Urothelium cell line (cell line): ENCODE measurements around the gene UCKL1.
"Not testable (repeated sequence)": the region's sequence is repeated elsewhere in the genome, so short reads cannot be mapped to it uniquely, and the experiment has no call there.

Experiments
- DNase-seq: peaks from one replicate; pipeline ENCODE4 v3.0.0; 2011; ENCODE audit warnings: low spot score, mixed read lengths
- FAIRE-seq: peaks from 2 replicates; lab custom pipeline; 2011; peaks lifted over from hg19 to GRCh38; lab: Jason Lieb, UNC

Gene UCKL1

DNA sequence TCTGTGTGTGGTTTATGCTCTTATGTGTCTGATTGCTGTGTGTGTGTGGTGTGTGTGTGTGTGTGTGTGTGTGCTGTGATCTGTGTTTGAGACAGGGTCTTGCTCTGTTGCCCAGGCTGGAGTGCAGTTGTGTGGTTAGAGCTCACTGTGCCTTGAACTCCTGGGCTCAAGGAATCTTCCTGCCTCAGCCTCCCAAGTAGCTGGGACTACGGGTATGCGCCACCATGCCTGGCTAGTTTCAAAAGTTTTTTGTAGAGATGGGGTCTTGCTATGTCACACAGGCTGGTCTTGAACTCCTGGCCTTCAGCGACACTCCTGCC is 16.9 kb upstream of the UCKL1 start:
- no peak for FAIRE-seq
- DNase-seq: no peak

DNA sequence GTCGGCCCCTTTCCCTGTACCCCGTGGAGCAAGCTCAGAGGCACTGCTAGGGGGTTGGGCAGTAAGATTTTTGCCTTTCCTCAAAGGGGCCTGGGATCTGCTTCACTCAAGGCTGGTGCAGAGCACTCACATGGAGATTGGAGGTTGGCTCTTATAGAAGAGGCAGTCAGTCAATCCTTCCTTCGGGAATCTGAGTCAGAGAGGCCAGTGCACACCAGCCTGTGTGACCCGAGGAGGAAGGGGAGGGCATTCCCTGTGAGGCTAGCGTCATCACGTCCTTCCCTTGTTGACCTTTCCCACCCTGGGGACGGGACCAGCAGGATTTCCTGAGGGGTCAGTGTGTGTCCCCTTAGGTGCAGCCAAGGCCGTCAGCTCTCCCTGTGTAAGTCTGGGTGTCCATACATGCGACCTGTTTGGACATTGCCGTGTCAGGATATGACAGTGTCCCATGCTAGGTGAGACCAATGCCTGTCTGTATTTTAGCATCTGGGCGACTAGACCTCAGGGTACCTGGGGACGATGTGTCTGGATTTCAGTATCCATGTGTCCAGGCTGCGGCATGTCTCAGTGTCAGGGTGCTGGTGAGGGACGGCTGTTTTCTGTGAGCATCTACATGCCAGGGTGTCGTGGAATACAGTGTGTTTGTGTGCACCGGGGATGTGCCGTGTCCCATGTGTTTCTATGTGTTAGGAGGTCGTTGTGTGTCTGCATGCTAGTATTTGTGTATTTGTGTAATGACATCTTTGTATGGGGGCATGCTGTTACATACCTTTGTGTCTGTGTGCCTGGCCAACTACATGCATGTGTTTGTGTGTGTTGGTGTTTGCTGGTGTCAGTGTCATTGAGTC is 16.3 kb upstream of the UCKL1 start:
- FAIRE-seq: no peak
- no peak for DNase-seq

GRCh38 chr20:63971960-63972311 is 15.7 kb upstream of the UCKL1 start:
- not testable (repeated sequence) for DNase-seq

GRCh38 chr20:63970714-63971431 is 14.7 kb upstream of the UCKL1 start:
- FAIRE-seq (no peak), DNase-seq (no peak)

More at GRCh38 chr20:63971960-63972311, 15.7 kb upstream of the UCKL1 start:
- FAIRE-seq: not testable (repeated sequence)

DNA sequence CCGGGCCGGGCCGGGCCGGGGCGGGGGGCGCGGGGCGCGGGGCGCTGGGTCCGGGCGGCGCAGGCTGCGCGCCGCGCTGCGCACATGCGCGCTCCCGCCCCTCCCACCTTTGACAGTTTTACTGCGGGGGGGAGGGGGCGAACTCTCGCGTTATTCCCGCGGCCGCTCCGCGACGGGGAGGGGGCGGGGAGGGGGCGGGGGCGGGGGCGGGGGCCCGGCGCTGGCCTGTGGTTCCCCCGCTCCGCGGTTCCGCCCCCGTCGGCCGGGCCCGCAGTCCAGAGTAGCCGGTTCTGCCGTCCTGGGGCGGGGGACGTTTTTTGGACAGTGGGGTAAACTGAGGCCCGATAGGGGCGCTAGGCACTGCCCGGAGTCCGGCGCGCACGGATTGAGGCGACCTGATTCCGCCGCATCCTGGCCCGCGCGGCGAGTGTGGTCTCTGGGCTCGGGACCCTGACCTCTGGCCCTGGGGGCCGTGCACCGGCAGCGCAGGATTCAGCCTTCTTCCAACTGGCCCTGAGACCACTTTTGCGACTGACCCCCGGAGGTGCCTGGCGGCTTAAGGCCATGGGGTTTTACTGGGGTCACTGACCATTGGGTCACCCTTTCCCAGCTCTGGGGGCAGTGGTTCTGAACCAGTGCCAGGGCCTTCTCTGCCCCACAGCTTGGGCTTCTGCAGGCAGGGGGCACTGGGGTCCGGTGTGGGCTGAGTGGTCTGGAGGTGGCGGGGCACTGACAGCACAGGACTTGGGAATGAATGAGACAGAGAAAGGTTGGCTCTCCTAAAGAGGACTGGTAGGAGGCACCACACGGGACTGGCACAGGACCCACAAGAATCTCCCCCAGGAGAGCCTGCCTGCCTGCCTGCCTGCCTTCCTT is 13.9 kb upstream of the UCKL1 start, which contains the start of gene ZNF512B:
Gene ZNF512B, minus strand, starts transcription at position 93 of the 876 bp plus-strand sequence. CDS start 1,980 bp downstream, outside the sequence.
- DNase-seq: peak; percentile 83
- no peak for FAIRE-seq

DNA sequence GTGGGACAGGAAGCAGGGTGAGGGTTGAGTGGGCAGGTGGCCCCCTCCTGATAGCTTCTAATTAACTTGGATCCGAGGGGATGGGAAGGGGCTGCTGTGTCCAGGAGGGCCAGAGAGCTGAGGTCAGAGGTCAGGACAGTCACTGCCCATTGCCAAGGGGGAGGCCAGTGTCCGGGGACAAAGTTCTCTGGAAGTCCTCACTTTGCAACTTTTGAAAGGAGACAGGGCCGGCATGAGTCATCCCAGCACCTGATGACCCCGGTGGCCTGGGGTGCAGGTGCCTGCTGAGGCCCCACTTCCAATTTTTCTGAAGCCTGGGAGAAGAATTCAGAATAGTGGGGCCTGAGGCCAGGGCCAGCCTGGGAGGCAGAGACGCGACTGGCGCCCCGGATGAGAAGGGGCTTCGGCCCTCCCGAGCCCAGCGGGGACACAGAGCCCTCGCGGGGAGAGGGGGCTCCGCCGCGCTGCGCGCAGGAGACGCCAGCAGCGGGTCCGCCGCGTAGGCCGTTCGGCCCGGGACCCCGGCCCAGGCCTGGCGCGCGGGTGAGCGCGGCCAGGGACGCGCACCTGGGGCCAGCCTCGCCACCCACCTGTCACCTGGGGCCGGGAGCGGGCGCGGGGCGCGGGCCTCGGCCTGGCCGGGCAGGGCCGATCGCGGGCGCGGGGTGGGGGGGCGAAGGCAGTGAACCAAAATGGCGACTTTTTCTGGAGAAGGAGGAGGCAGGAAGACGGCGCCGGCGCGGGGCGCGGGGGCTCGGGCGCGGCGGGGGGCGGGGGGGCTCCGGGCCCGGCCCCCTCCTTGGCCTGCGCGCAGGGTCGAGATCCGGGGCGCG is 12.9 kb upstream of the UCKL1 start:
- no peak for FAIRE-seq
- no peak for DNase-seq

DNA sequence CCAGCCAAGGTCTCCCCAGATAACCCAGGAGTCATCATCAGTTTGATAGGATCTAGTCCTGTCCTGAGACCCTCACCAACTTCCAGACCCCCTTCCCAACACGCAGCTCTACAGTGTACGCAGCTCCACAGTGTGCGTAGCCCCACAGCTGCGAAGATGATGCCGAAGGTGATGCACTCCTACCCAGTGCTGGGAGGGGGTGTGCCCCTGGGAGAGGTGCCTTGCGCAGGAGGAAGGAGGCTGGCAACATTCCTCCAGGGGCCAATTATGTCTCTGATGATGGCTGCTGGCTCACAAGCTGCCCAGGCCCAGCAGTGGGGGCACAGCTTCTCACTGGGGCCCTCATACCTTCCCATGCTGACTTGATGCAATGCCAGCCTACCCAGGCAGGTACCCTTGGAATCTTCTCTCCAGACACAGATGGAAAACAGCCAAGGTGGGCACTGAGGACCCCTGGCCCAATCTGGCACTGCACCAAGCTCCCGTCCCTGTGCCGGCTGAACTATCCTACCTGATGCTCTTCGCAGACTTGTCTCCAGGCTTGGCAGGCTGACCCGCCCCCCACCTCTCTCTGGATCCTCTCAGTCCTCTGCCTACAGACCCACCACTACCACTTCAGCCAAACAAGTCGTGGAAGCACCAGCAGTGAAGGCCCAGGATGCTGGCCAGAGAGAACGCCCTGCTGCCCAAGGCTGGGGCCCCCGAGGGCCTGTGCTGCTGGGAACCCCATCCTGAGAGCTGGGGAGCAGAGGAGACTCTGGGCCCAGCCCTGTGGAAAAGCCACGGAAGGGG is 12.1 kb upstream of the UCKL1 start:
- FAIRE-seq: no peak

GRCh38 chr20:63967330-63968135 is 11.3 kb upstream of the UCKL1 start:
- no peak for FAIRE-seq
- no peak for DNase-seq

More for the DNA sequence above, 12.1 kb upstream of the UCKL1 start:
- no peak for DNase-seq

DNA sequence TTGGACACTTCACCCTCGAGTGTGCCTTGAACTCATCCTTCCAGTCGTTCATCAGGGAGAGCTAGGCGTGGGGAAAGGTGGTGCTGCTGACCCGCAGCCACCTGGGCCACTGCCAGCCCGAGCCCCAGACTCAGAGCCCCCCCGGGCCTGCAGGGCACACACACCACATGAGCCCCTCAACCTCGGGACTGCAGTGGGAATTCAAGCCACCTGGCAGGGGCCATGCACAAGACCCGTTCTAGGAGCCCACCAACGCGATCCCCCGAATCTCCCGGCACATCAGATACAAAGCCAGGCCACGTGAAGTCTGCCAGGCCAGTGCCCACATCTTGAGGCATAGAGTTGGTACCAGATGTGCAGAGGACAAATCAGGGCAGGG is 10.7 kb upstream of the UCKL1 start:
- DNase-seq (no peak), FAIRE-seq (no peak)

GRCh38 chr20:63966172-63966943 is 10.1 kb upstream of the UCKL1 start:
- DNase-seq (no peak), FAIRE-seq (no peak)

DNA sequence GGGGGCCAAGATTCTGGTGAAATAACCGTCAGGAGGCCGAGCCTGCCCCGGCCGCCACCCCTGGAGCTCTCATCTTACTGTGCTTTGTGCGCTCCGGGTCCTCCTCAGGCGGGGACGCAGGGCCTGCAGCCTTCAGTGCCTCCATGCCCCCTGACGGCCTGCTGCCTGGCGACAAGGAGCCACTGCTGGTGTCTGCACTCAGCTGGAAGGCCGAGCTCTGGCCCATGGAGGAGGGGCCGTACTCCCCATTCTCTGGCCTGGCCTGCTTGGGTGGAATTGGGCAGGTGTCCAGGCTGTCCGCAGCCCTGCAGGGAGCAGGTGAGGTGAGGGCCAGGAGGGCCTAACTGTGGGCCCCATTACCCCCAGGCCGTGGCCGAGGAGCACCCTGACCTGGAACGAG is 8.2 kb upstream of the UCKL1 start:
- no peak for DNase-seq
- FAIRE-seq: no peak

GRCh38 chr20:63963784-63964301 is 7.6 kb upstream of the UCKL1 start:
- no peak for FAIRE-seq
- no peak for DNase-seq

DNA sequence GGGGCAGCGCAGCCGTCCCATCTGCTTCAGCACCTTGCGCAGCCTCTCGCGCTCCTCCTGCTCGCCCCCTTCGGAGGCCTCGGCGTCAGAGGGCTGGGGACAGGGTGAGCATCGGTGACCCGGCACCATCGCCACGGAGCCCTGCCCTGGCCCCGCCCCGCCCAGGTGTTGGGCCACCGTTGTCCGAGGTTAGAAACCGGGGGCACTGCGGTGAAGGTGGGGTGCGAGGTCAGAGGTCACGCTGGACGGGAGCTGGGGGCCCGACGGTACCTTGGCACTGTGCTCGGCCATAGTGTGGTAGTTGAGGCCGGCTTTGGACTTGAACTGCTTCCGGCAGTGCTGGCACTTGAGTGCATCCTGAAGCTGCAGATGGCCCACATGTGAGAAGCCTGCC is 7.1 kb upstream of the UCKL1 start:
- FAIRE-seq: no peak
- no peak for DNase-seq

GRCh38 chr20:63962426-63963347 is 6.5 kb upstream of the UCKL1 start:
- FAIRE-seq: no peak
- DNase-seq: no peak

DNA sequence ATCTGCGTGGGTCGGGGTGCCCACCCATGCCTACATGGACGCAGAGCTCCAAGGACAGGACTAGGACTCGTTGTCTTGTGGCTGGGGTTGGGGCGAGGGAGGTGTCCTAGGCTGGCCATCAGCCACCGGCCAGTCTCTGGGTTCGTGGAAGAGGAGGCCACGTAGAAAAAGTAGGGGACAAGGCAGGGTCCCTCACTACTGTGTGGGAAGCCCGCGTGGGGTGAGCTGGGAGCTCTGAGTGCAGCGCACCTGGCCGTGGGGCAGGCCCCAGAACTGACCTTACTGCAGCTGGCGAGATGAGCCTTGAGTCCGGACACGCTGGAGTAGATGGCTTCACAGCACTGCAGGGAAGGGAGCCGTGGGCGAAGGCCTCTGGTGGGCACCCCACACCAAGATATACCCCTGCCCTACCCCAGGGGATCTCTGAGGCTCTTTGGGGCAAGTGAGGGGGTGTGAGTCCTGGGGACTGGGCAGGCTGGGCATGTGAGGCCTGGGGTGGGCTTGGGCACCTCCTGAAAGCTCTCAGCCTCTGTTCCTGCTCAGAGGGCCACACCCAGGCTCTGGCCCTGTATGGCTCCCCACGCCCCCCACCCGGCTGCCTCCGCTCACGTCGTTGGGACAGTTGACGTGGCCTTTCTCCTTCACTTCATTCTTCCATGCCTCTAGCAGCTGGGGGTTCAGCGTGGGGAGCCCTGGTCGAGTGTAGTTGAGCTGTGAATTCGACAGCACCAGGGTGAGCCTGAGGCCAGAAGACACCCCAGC is 5.6 kb upstream of the UCKL1 start:
- FAIRE-seq: no peak
- DNase-seq: no peak
